ENCODE data around the gene PRPF8.

GRCh38 chr17:1648173-1648962 lies 36.3 kb downstream of the PRPF8 start:
- TF ChIP-seq CTCF (IDR thresholded peaks at IDR 0.05) (no peak), EZH2 (IDR thresholded peaks at IDR 0.05; ENCODE audit: borderline replicate concordance, insufficient read depth, low read depth, low read length, poor library complexity, severe bottlenecking) (no peak)

All from B cell (primary cell).